ENCODE data around the gene SELL.

Gene SELL

GRCh38 chr1:169682071-169682470 lies 29.3 kb downstream of the SELL start:
- Histone ChIP-seq H3K27me3 (ENCODE audit: low read length) (no peaks in the 10 kb centered on the region), H3K4me2 (ENCODE audit: low read depth, low read length, poor library complexity, severe bottlenecking) (peak overlapping the region; percentile 70), H4K20me1 (ENCODE audit: low read depth, low read length) (no peaks in the 10 kb centered on the region), H3K27ac (ENCODE audit: low read depth, low read length) (peak overlapping the region; percentile 93), H3K4me3 (ENCODE audit: insufficient read depth, low read length, poor library complexity, severe bottlenecking) (peak overlapping the region; percentile 8), H3K79me2 (ENCODE audit: insufficient read depth, low read length) (no peaks in the 10 kb centered on the region), H3K9me2 (replicated peaks; ENCODE audit: insufficient read depth, low read length) (no peaks in the 10 kb centered on the region), H3K36me3 (ENCODE audit: low read length) (no peaks in the 10 kb centered on the region), H3K9ac (ENCODE audit: low read length) (peak overlapping the region; percentile 48), H2AFZ (ENCODE audit: low read depth, low read length, severe bottlenecking) (no peak overlapping the region), H3F3A (ENCODE audit: insufficient read depth) (peaks cover 29% of the 10 kb centered on the region), H3K9me3 (ENCODE audit: insufficient read depth, low read length) (no peaks in the 10 kb centered on the region)
- TF ChIP-seq EZH2phosphoT487 (conservative IDR thresholded peaks at IDR 0.05; ENCODE audit: low read length) (no peak), CTCF (IDR thresholded peaks at IDR 0.05; ENCODE audit: insufficient read depth, low read length, poor library complexity, severe bottlenecking) (no peak)

- Histone ChIP-seq H3K4me3 (ENCODE audit: insufficient read depth, low read length, poor library complexity, severe bottlenecking) (peak overlapping the region; percentile 8), H2AFZ (ENCODE audit: low read depth, low read length, severe bottlenecking) (peak overlapping the region; percentile 3), H3K79me2 (ENCODE audit: insufficient read depth, low read length) (no peaks in the 10 kb centered on the region), H3K9me3 (ENCODE audit: insufficient read depth, low read length) (no peaks in the 10 kb centered on the region), H3K27me3 (ENCODE audit: low read length) (no peaks in the 10 kb centered on the region), H3F3A (ENCODE audit: insufficient read depth) (peaks cover 29% of the 10 kb centered on the region), H3K27ac (ENCODE audit: low read depth, low read length) (peak overlapping the region; percentile 93), H3K36me3 (ENCODE audit: low read length) (no peaks in the 10 kb centered on the region), H3K9me2 (replicated peaks; ENCODE audit: insufficient read depth, low read length) (no peaks in the 10 kb centered on the region), H4K20me1 (ENCODE audit: low read depth, low read length) (no peaks in the 10 kb centered on the region), H3K4me2 (ENCODE audit: low read depth, low read length, poor library complexity, severe bottlenecking) (peak overlapping the region; percentile 70), H3K9ac (ENCODE audit: low read length) (peak overlapping the region; percentile 48)
- TF ChIP-seq EZH2phosphoT487 (conservative IDR thresholded peaks at IDR 0.05; ENCODE audit: low read length): no peak
- TF ChIP-seq CTCF (IDR thresholded peaks at IDR 0.05; ENCODE audit: insufficient read depth, low read length, poor library complexity, severe bottlenecking): no peak
Measured at GRCh38 chr1:169681140-169681539, 30.3 kb downstream of the SELL start.

GRCh38 chr1:169680377-169681019 lies 30.9 kb downstream of the SELL start:
- H3K79me2 ChIP-seq (ENCODE audit: insufficient read depth, low read length): no peaks in the 10 kb centered on the region
- H3K9ac ChIP-seq (ENCODE audit: low read length): peak overlapping the region; percentile 48
- peak overlapping the region; percentile 31 for H3K4me3 ChIP-seq (ENCODE audit: insufficient read depth, low read length, poor library complexity, severe bottlenecking)
- no peaks in the 10 kb centered on the region for H3K9me3 ChIP-seq (ENCODE audit: insufficient read depth, low read length)
- TF ChIP-seq CTCF (IDR thresholded peaks at IDR 0.05; ENCODE audit: insufficient read depth, low read length, poor library complexity, severe bottlenecking) (no peak), EZH2phosphoT487 (conservative IDR thresholded peaks at IDR 0.05; ENCODE audit: low read length) (no peak)
- H2AFZ ChIP-seq (ENCODE audit: low read depth, low read length, severe bottlenecking): peak overlapping the region; percentile 15
- peak overlapping the region; percentile 70 for H3K4me2 ChIP-seq (ENCODE audit: low read depth, low read length, poor library complexity, severe bottlenecking)
- H3K27me3 ChIP-seq (ENCODE audit: low read length): no peaks in the 10 kb centered on the region
- H3K36me3 ChIP-seq (ENCODE audit: low read length): no peaks in the 10 kb centered on the region
- no peaks in the 10 kb centered on the region for H3K9me2 ChIP-seq (replicated peaks; ENCODE audit: insufficient read depth, low read length)
- peak overlapping the region; percentile 93 for H3K27ac ChIP-seq (ENCODE audit: low read depth, low read length)
- peaks cover 29% of the 10 kb centered on the region for H3F3A ChIP-seq (ENCODE audit: insufficient read depth)
- H4K20me1 ChIP-seq (ENCODE audit: low read depth, low read length): no peaks in the 10 kb centered on the region

All from SU-DHL-6 (cell line).